H54 (cell line): ENCODE measurements around the gene CCDC169.

Experiments
- DNase-seq: peaks from one replicate; pipeline ENCODE4 v3.0.0; 2011; ENCODE audit warnings: low spot score, mixed read lengths; ENCODE audit not compliant: insufficient read length
- FAIRE-seq: peaks from 3 replicates; lab custom pipeline; 2011; peaks lifted over from hg19 to GRCh38; lab: Jason Lieb, UNC
- POLR2A ChIP-seq: IDR thresholded peaks from 2 replicates; pipeline ENCODE4 v1.6.1; 2011; ENCODE audit warnings: low read depth, mild to moderate bottlenecking, low read length

CCDC169 gene

GRCh38 chr13:36293497-36293896 lies 4.1 kb downstream of the CCDC169 start:
- FAIRE-seq, result no peak
- TF ChIP-seq POLR2A, result no peak
- no peak for DNase-seq

GRCh38 chr13:36288794-36289391 lies 8.7 kb downstream of the CCDC169 start:
- DNase-seq (no peak), FAIRE-seq (no peak)
- TF ChIP-seq POLR2A, result no peak

- TF ChIP-seq POLR2A, result no peak
- FAIRE-seq (no peak), DNase-seq (no peak)
These were observed 11.6 kb downstream of the CCDC169 start for GRCh38 chr13:36286006-36286405.

GRCh38 chr13:36282821-36283432 lies 14.7 kb downstream of the CCDC169 start:
- no peak for TF ChIP-seq POLR2A

GRCh38 chr13:36275190-36276002 lies 22.2 kb downstream of the CCDC169 start:
- TF ChIP-seq POLR2A, result no peak
- DNase-seq (no peak), FAIRE-seq (no peak)

More at GRCh38 chr13:36282821-36283432, 14.7 kb downstream of the CCDC169 start:
- FAIRE-seq (no peak), DNase-seq (no peak)

- FAIRE-seq (no peak), DNase-seq (no peak)
- TF ChIP-seq POLR2A, result no peak
These were observed 24.2 kb downstream of the CCDC169 start for GRCh38 chr13:36273431-36273830.

GRCh38 chr13:36261976-36262375 lies 35.6 kb downstream of the CCDC169 start:
- no peak for TF ChIP-seq POLR2A

GRCh38 chr13:36261011-36261410 lies 36.6 kb downstream of the CCDC169 start:
- no peak for TF ChIP-seq POLR2A
- DNase-seq, result no peak
- no peak for FAIRE-seq

More at GRCh38 chr13:36261976-36262375, 35.6 kb downstream of the CCDC169 start:
- FAIRE-seq, result no peak
- no peak for DNase-seq

- TF ChIP-seq POLR2A, result no peak
- FAIRE-seq (no peak), DNase-seq (no peak)
These were observed 38.1 kb downstream of the CCDC169 start for GRCh38 chr13:36259361-36260137.

GRCh38 chr13:36258831-36259230 lies 38.8 kb downstream of the CCDC169 start:
- FAIRE-seq (no peak), DNase-seq (no peak)
- TF ChIP-seq POLR2A, result no peak

GRCh38 chr13:36251526-36251925 lies 46.1 kb downstream of the CCDC169 start:
- no peak for TF ChIP-seq POLR2A
- DNase-seq (no peak), FAIRE-seq (peak; percentile 48)

GRCh38 chr13:36251017-36251416 lies 46.6 kb downstream of the CCDC169 start:
- DNase-seq (no peak), FAIRE-seq (no peak)
- TF ChIP-seq POLR2A, result no peak

- TF ChIP-seq POLR2A, result no peak
- DNase-seq (no peak), FAIRE-seq (no peak)
These were observed 48.9 kb downstream of the CCDC169 start for GRCh38 chr13:36248700-36249099.

- no peak for TF ChIP-seq POLR2A
- DNase-seq, result no peak
- FAIRE-seq, result no peak
These were observed 52.6 kb downstream of the CCDC169 start for GRCh38 chr13:36244990-36245389.

GRCh38 chr13:36244073-36244472 lies 53.5 kb downstream of the CCDC169 start:
- no peak for FAIRE-seq
- TF ChIP-seq POLR2A, result no peak
- no peak for DNase-seq
